ENCODE measurements around the gene ZGRF1.

ZGRF1 gene

DNA sequence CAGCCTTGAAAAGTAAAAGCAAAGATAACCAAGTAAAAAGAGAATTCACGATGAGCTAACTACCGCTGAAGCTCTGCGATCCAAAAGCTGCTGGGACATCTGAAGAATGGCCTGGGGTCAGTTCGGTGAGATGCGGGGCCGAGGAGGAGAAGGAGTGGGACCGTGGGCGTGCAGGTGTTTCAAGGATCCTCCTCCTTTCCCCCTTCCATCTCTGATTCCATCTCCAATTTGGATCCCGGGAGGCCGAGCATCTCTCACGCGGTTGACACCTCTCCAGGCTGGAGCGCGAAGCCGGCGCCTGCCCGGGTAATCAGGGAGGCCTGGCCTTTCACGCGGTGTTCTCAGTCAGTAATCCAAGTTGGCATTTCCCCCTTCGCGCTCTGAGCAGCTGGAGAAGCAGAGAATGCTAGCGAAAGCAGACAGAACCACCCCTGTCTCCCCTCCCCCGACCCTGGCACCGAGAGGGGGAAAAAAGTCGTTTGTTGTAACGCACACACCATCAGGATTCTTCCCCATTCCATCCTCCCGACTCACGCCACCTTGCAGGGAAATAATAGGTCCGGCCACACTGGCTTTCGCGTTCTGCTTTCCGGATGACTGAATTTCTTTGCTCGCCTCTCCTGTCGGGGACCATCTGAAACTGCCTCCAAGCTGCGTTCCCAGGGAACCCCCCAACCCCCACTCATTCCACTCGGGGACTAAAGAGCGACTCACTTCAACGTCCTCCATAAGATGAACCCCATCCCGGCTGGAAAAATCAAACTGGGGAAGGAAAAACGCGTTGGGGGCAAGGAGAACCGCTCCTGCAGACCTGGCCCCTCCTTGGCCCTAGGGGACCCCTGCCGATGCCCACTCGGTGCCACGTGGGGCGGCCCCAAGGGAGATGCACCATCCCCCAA is 127.2 kb downstream of the ZGRF1 start:
- no peak overlapping the region for H3K4me3 ChIP-seq (ENCODE audit: low read depth, low read length)
- ChIA-PET POLR2A (interaction anchor here (0.7 kb wide), 1 partner anchor 551 kb away, joined by 3 read pairs; no protein-coding TSS in a partner anchor), CTCF (interaction anchor here (0.7 to 1.2 kb wide), 3 partner anchors 15 to 945 kb away, joined by 3 to 4 read pairs (median 3); no protein-coding TSS in a partner anchor)
- H3K27ac ChIP-seq (ENCODE audit: extremely low read depth, low read depth, low read length) = no peak overlapping the region
- no peaks in the 10 kb centered on the region for H3K9me3 ChIP-seq (ENCODE audit: control insufficient read depth, insufficient read depth, low read depth, low read length)
- no peaks in the 10 kb centered on the region for H3K4me1 ChIP-seq (ENCODE audit: control insufficient read depth, insufficient read depth, low read length)
- no peaks in the 10 kb centered on the region for H3K36me3 ChIP-seq (ENCODE audit: control insufficient read depth in 2 of 2, insufficient read depth in 1 of 2, low read length in 2 of 2)
- TF ChIP-seq ZNF19 (tag by site-specific recombination; IDR thresholded peaks at IDR 0.05; ENCODE audit: low read depth) (no peak), ZNF239 (tag by site-specific recombination; IDR thresholded peaks at IDR 0.05) (no peak), KLF9 (tag by site-specific recombination; IDR thresholded peaks at IDR 0.05; ENCODE audit: low read depth) (no peak), SCRT2 (tag by site-specific recombination; IDR thresholded peaks at IDR 0.05) (no peak), BCL11B (tag by site-specific recombination; IDR thresholded peaks at IDR 0.05; ENCODE audit: low read depth) (no peak), ZSCAN18 (tag by site-specific recombination; IDR thresholded peaks at IDR 0.05) (no peak), ZBTB1 (tag by site-specific recombination; IDR thresholded peaks at IDR 0.05) (no peak)
- TF ChIP-seq, protein P1, sequence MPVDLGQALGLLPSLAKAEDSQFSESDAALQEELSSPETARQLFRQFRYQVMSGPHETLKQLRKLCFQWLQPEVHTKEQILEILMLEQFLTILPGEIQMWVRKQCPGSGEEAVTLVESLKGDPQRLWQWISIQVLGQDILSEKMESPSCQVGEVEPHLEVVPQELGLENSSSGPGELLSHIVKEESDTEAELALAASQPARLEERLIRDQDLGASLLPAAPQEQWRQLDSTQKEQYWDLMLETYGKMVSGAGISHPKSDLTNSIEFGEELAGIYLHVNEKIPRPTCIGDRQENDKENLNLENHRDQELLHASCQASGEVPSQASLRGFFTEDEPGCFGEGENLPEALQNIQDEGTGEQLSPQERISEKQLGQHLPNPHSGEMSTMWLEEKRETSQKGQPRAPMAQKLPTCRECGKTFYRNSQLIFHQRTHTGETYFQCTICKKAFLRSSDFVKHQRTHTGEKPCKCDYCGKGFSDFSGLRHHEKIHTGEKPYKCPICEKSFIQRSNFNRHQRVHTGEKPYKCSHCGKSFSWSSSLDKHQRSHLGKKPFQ (tag by site-specific recombination; IDR thresholded peaks at IDR 0.05) = no peak

DNA sequence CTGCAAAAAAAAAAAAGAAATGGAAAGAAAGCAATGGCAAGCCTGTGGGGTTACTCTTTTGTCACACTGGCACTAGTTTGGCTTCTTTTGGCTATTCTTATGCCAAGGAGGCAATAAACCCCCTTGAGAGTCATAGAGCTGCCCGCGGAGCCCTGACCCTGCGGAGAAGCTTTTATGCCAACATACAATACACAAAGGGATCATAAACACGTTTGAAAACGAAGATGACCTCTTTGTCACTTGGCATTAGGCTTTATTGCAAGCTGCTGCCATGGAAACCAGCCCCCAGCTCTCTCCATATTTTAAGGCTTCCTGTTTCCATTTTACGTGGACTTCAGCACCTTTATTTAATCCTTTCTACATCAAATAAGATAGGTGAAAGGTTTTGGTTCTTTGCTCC is 128.4 kb downstream of the ZGRF1 start:
- ChIA-PET POLR2A (no interaction called here), CTCF (interaction anchor here (0.6 kb wide), 1 partner anchor 432 kb away, joined by 4 read pairs; no protein-coding TSS in a partner anchor)
- no peaks in the 10 kb centered on the region for H3K36me3 ChIP-seq (ENCODE audit: control insufficient read depth in 2 of 2, insufficient read depth in 1 of 2, low read length in 2 of 2)
- no peaks in the 10 kb centered on the region for H3K9me3 ChIP-seq (ENCODE audit: control insufficient read depth, insufficient read depth, low read depth, low read length)
- no peak for TF ChIP-seq ZNF391 (tag by site-specific recombination; IDR thresholded peaks at IDR 0.05; ENCODE audit: borderline replicate concordance, low read depth)
- TF ChIP-seq, protein P2, sequence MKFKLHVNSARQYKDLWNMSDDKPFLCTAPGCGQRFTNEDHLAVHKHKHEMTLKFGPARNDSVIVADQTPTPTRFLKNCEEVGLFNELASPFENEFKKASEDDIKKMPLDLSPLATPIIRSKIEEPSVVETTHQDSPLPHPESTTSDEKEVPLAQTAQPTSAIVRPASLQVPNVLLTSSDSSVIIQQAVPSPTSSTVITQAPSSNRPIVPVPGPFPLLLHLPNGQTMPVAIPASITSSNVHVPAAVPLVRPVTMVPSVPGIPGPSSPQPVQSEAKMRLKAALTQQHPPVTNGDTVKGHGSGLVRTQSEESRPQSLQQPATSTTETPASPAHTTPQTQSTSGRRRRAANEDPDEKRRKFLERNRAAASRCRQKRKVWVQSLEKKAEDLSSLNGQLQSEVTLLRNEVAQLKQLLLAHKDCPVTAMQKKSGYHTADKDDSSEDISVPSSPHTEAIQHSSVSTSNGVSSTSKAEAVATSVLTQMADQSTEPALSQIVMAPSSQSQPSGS (tag by site-specific recombination; IDR thresholded peaks at IDR 0.05; ENCODE audit: low read depth) = no peak
- TF ChIP-seq ZEB2 (tag by site-specific recombination; IDR thresholded peaks at IDR 0.05) = no peak
- no peak for TF ChIP-seq ZBTB20 (tag by site-specific recombination; IDR thresholded peaks at IDR 0.05)
- TF ChIP-seq ZNF510 (tag by site-specific recombination; IDR thresholded peaks at IDR 0.05; ENCODE audit: insufficient replicate concordance) = no peak
- TF ChIP-seq ZNF624 (tag by site-specific recombination; IDR thresholded peaks at IDR 0.05) = no peak
- TF ChIP-seq ZFP3 (tag by site-specific recombination; IDR thresholded peaks at IDR 0.05; ENCODE audit: low read depth) = no peak
- TF ChIP-seq ZNF544 (tag by site-specific recombination; IDR thresholded peaks at IDR 0.05) = no peak
- no peak for TF ChIP-seq ZNF555 (tag by site-specific recombination; conservative IDR thresholded peaks at IDR 0.05)
- no peak for TF ChIP-seq ZNF423 (tag by site-specific recombination; IDR thresholded peaks at IDR 0.05)
- TF ChIP-seq ZNF830 (tag by site-specific recombination; IDR thresholded peaks at IDR 0.05; ENCODE audit: low read depth) = no peak
- TF ChIP-seq ZFP37 (tag by site-specific recombination; IDR thresholded peaks at IDR 0.05) = no peak
- TF ChIP-seq HOXC10 (CRISPR knock-in tag; IDR thresholded peaks at IDR 0.05) = no peak
- no peak for TF ChIP-seq ZNF354C (tag by site-specific recombination; IDR thresholded peaks at IDR 0.05; ENCODE audit: borderline replicate concordance, low read depth)
- no peak for TF ChIP-seq ZNF639 (tag by site-specific recombination; IDR thresholded peaks at IDR 0.05)
- TF ChIP-seq ZNF645 (tag by site-specific recombination; IDR thresholded peaks at IDR 0.05) = no peak
- TF ChIP-seq ZBTB21 (tag by site-specific recombination; IDR thresholded peaks at IDR 0.05) = no peak
- no peaks in the 10 kb centered on the region for H3K4me1 ChIP-seq (ENCODE audit: control insufficient read depth, insufficient read depth, low read length)
- H3K4me3 ChIP-seq (ENCODE audit: low read depth, low read length) = no peak overlapping the region
- H3K27ac ChIP-seq (ENCODE audit: extremely low read depth, low read depth, low read length) = no peak overlapping the region

Measured in HEK293 (cell line).